RKO (cell line): Measurements from ENCODE around the gene ZBTB32.
"Not testable (repeated sequence)": the region's sequence is repeated elsewhere in the genome, so short reads cannot be mapped to it uniquely, and the experiment has no call there.

ENCODE experiments used
- DNase-seq: peaks from one replicate; pipeline ENCODE4 v3.0.0-alpha.2; 2016; ENCODE audit warnings: low spot score

Gene ZBTB32, protein sequence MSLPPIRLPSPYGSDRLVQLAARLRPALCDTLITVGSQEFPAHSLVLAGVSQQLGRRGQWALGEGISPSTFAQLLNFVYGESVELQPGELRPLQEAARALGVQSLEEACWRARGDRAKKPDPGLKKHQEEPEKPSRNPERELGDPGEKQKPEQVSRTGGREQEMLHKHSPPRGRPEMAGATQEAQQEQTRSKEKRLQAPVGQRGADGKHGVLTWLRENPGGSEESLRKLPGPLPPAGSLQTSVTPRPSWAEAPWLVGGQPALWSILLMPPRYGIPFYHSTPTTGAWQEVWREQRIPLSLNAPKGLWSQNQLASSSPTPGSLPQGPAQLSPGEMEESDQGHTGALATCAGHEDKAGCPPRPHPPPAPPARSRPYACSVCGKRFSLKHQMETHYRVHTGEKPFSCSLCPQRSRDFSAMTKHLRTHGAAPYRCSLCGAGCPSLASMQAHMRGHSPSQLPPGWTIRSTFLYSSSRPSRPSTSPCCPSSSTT

GRCh38 chr19:35704218-35704617 is at the start of gene ZBTB32:
ZBTB32 (plus strand) TSS chr19:35704558; CDS start chr19:35714627, 10,069 bp downstream.
- no peak for DNase-seq

GRCh38 chr19:35654828-35655227 is 49.5 kb upstream of the ZBTB32 start:
- not testable (repeated sequence) for DNase-seq

- no peak for DNase-seq
Measured at GRCh38 chr19:35655600-35655999, 48.8 kb upstream of the ZBTB32 start.

GRCh38 chr19:35656700-35657099 is 47.7 kb upstream of the ZBTB32 start:
- no peak for DNase-seq

- peak; percentile 50 for DNase-seq
Measured at GRCh38 chr19:35657904-35658700, 46.3 kb upstream of the ZBTB32 start.

GRCh38 chr19:35661995-35662340 is 42.4 kb upstream of the ZBTB32 start:
- no peak for DNase-seq

DNA sequence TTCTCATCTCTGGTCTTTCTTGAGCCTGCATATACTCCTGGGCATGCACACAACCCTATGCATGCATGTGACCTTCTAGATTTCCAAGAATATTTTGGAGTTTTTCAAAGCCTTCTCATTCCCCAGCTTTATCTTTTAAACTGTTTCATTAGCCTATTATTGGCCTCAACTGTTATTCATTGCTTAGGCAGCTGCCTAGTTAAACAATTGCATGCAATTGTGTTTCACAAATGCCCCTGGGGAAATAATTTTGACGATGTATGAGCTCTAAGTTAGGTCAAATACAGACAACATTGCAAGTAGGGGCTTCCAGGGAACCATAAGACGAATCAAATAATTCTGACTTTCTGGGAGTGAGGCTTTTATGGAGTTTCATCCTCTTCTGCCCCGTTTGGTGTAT is 40.4 kb upstream of the ZBTB32 start:
- no peak for DNase-seq

DNA sequence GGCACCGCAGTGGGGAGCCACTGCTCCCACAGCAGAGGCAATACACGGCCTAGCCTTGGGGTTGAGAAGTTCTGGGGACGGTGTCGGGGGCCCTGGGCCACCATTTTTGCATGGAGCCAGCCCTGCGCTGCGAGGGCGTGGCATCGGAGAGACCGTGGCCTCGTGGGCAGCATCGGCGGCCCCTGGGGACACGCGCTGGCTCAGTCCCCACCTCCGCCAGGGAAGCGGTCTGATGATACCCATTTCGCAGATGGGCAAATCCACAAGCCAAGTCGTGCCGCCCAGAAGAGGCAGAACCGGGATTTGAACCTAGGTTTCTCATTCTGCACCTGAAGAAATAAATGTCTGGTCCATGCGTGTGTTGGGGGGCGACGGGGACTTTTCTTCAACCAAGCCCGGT is 39.2 kb upstream of the ZBTB32 start:
- no peak for DNase-seq

GRCh38 chr19:35665604-35666003 is 38.8 kb upstream of the ZBTB32 start:
- no peak for DNase-seq

DNA sequence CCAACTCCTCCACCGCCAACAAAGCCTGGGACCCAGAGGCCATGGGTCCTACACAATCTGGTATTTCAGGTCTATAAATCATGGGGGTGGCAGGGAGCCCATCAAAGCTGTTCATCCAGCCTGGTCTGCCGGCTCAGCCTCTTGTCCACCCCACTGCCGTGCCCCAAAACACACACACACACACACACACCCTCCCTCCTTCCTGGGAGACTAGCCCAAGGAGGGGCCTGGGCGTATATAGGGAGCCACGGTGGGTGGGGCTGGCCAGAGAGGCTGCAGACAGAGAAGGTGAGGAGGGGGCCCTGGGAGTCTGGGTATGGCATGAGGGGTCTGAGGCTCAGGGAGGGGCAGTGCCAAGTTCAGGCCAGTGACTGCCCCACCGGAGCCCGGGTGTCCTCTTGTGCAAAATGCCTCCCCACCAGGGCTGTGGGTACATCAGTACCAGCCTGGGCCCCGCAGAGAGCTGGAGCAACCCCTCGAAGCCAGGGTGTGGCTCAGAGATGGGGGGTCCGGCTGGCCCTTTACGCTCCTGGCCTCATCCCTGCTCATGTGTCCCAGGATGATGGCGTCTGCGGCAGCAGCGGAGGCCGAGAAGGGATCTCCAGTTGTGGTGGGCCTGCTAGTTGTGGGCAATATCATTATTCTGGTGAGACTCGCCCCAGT is 38.0 kb upstream of the ZBTB32 start, which contains the start of gene UPK1A:
UPK1A (plus strand) TSS at position 267 of the 663 bp plus-strand sequence; CDS start at position 563, 296 bp downstream.
- DNase-seq: no peak

DNA sequence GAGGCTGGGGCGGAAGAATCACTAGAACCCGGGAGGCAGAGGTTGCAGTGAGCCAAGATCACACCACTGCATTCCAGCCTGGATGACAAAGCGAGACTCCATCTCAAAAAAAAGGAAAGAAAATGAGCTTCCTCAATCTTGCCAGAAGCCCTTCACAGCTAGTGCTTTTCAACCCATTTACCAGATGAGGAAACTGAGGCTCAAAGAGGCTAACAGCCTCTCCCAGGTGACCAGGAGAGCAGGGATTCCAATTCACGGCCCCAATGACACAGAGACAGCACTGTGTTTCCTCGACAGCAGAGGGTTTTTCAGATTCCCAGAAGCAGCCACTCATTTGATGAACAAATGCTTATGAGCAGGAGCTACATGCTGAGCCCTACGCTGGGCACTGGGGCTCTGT is 34.8 kb upstream of the ZBTB32 start:
- no peak for DNase-seq

DNA sequence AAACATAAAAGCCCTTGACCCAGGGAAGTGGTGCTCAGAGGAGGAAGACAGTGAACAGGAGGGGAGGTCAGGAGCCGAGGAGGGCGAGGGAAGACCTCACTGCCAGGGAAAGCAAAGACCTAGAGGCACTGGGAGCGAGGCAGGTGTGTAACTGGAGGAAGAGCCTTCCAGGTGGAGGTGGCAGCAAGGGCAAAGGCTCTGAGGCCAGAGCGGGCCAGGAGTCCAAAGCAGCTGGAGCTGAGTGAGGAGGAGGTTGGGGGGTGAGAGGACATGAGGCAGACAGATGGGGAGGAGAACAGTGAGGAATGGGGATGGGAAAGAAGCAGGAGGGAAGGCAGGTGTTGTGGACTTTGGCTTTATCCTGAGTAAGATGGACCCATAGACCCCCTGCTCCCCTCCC is 34.4 kb upstream of the ZBTB32 start:
- DNase-seq: no peak

- no peak for DNase-seq
Measured at GRCh38 chr19:35670686-35671085, 33.7 kb upstream of the ZBTB32 start.

DNA sequence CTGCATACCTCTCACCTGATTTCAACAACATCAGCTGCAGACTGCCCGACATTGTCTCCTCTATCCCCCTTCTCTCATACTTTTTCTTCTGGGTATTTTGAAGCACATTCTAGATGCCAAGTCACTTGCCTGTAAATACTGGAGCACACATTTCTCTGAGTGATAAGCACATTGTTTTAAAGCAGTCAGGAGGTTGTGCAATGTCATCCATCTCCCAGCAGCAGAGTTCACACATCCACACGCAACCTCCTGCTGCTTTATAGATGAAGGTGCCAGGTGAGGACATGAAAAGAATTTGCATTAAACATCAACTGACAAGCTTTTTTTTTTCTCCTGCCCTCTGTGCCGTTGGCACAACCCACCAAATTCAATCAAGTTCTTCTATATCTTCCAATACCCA is 32.5 kb upstream of the ZBTB32 start:
- DNase-seq: no peak

GRCh38 chr19:35673121-35673804 is 31.1 kb upstream of the ZBTB32 start:
- DNase-seq: no peak

GRCh38 chr19:35675589-35676140 is 28.7 kb upstream of the ZBTB32 start:
- no peak for DNase-seq

- no peak for DNase-seq
Measured at GRCh38 chr19:35689836-35690235, 14.5 kb upstream of the ZBTB32 start.

- DNase-seq: not testable (repeated sequence)
Measured at GRCh38 chr19:35691106-35691505, 13.3 kb upstream of the ZBTB32 start.

- no peak for DNase-seq
Measured at GRCh38 chr19:35692010-35692409, 12.3 kb upstream of the ZBTB32 start.

- DNase-seq: no peak
Measured at GRCh38 chr19:35693422-35693821, 10.9 kb upstream of the ZBTB32 start.

- peak; percentile 88 for DNase-seq
Measured at GRCh38 chr19:35693835-35694599, 10.3 kb upstream of the ZBTB32 start.
